Endothelial cell of umbilical vein (primary cell): ENCODE results near the gene LRRC28. TPM values are rescaled to one million over a fixed set of nuclear protein-coding genes. Genes with fewer than 3 reads are reported as not detected.

Source experiments
- BruUV-seq: library from RNA; stranded (reverse); fragments of 400-500 nt; replicated peaks from 2 replicates; lab custom pipeline; 2021; lab: Mats Ljungman, UMichigan
- CTCF ChIA-PET: fragments of 300-600, 350-600 bp; sonication (Branson Sonifier 250); formaldehyde crosslinking; loops from one replicate; lab custom pipeline; 2021; ENCODE audit warnings: antibody characterized with exemption, inconsistent platforms; lab: Charles Lee
- POLR2A ChIA-PET: fragments of 300-600, 350-600 bp; sonication (Branson Sonifier 250); formaldehyde crosslinking; loops from one replicate; lab custom pipeline; 2021; ENCODE audit warnings: antibody characterized with exemption, inconsistent platforms; lab: Charles Lee
- DNase-seq: peaks from one replicate; pipeline ENCODE4 v3.0.0-alpha.2; 2011; ENCODE audit warnings: low read depth, low spot score
- FAIRE-seq: peaks from 2 replicates; lab custom pipeline; 2011; peaks lifted over from hg19 to GRCh38; lab: Jason Lieb, UNC
- H2AFZ ChIP-seq: 2 replicates; pipeline ENCODE4 v1.6.0; 2012; ENCODE audit warnings: low read depth, low read length, control low read depth, inconsistent platforms
- H3K27ac ChIP-seq: 2 replicates; pipeline ENCODE4 v1.5.1; 2011; ENCODE audit warnings: low read depth, mild to moderate bottlenecking, control low read depth, low read length, moderate library complexity; ENCODE audit not compliant: insufficient read depth
- H3K27me3 ChIP-seq, 2 experiments: 2 replicates each; pipeline versions ENCODE4 v1.6.0 to v1.6.1; 2011; ENCODE audit warnings: low read length in 2 of 2, mixed read lengths in 1 of 2; ENCODE audit not compliant: control insufficient read depth in 2 of 2, insufficient read depth in 2 of 2
- H3K36me3 ChIP-seq, 2 experiments: 2 replicates in 1 of 2; 3 replicates in 1 of 2; pipeline ENCODE4 v1.5.1; 2011; ENCODE audit warnings: low read length in 2 of 2, mild to moderate bottlenecking in 1 of 2, moderate library complexity in 1 of 2; ENCODE audit not compliant: control insufficient read depth in 2 of 2, insufficient read depth in 2 of 2; ENCODE audit errors: extremely low read depth in 1 of 2
- H3K4me1 ChIP-seq: 3 replicates; pipeline ENCODE4 v1.5.1; 2011; ENCODE audit warnings: mild to moderate bottlenecking, low read length; ENCODE audit not compliant: control insufficient read depth, insufficient read depth; ENCODE audit errors: extremely low read depth
- H3K4me2 ChIP-seq: 2 replicates; pipeline ENCODE4 v1.6.1; 2011; ENCODE audit warnings: low read length, control low read depth, mixed read lengths; ENCODE audit not compliant: insufficient read depth
- H3K4me3 ChIP-seq, 3 experiments: fragments of 200-600 bp in 1 of 3; sonication (generic), shearing (Covaris generic) in 1 of 3; replicated peaks in 1 of 3; 2 replicates each; pipeline ENCODE4 v1.5.1; 2011 to 2016; ENCODE audit warnings: control low read depth in 3 of 3, low read length in 3 of 3, mild to moderate bottlenecking in 2 of 3, inconsistent platforms in 1 of 3, low read depth in 1 of 3, moderate library complexity in 1 of 3; ENCODE audit not compliant: insufficient read depth in 1 of 3
- H3K79me2 ChIP-seq: 2 replicates; pipeline ENCODE4 v1.6.0; 2012; ENCODE audit warnings: low read length, inconsistent platforms; ENCODE audit not compliant: control insufficient read depth, insufficient read depth
- H3K9ac ChIP-seq: replicated peaks from 2 replicates; pipeline ENCODE3; 2011; ENCODE audit warnings: low read length, control low read depth; ENCODE audit not compliant: insufficient read depth; ENCODE audit errors: extremely low read depth
- H3K9me1 ChIP-seq: replicated peaks from 3 replicates; pipeline ENCODE4 v1.6.0; 2011; ENCODE audit warnings: mild to moderate bottlenecking, low read length; ENCODE audit not compliant: control insufficient read depth, insufficient read depth; ENCODE audit errors: extremely low read depth
- H3K9me3 ChIP-seq: replicated peaks from 2 replicates; pipeline ENCODE4 v1.5.1; 2012; ENCODE audit warnings: low read length, inconsistent platforms; ENCODE audit not compliant: control insufficient read depth, insufficient read depth
- H4K20me1 ChIP-seq: replicated peaks from 2 replicates; pipeline ENCODE3; 2011; ENCODE audit warnings: mild to moderate bottlenecking, low read length; ENCODE audit not compliant: control insufficient read depth, insufficient read depth; ENCODE audit errors: extremely low read depth
- CTCF ChIP-seq, 2 donors: IDR thresholded peaks; 1 replicate in 1 of 2; 2 replicates in 1 of 2; pipeline ENCODE4 v1.5.1; 2011; ENCODE audit warnings: low read length in 2 of 2, mild to moderate bottlenecking in 2 of 2, moderate library complexity in 2 of 2, control low read depth in 1 of 2, inconsistent platforms in 1 of 2, low read depth in 1 of 2; ENCODE audit not compliant: insufficient read depth in 1 of 2; ENCODE audit errors: extremely low read depth in 1 of 2
- EZH2 ChIP-seq: IDR thresholded peaks from 2 replicates; pipeline ENCODE4 v1.6.1; 2012; ENCODE audit warnings: borderline replicate concordance, low read depth, mild to moderate bottlenecking, moderate library complexity, low read length, inconsistent platforms; ENCODE audit not compliant: severe bottlenecking
- FOS ChIP-seq: IDR thresholded peaks from 2 replicates; pipeline ENCODE4 v1.6.1; 2011; ENCODE audit warnings: mild to moderate bottlenecking, low read length, moderate library complexity, borderline replicate concordance; ENCODE audit not compliant: insufficient read depth
- GATA2 ChIP-seq: IDR thresholded peaks from 2 replicates; pipeline ENCODE4 v1.7.0; 2011; ENCODE audit warnings: low read depth, mild to moderate bottlenecking, moderate library complexity, mixed read lengths, low read length; ENCODE audit not compliant: insufficient read length, insufficient read depth
- JUN ChIP-seq: IDR thresholded peaks from 2 replicates; pipeline ENCODE4 v1.6.1; 2011; ENCODE audit warnings: borderline replicate concordance, low read depth; ENCODE audit not compliant: insufficient read length, insufficient read depth
- MAX ChIP-seq: IDR thresholded peaks from 2 replicates; pipeline ENCODE4 v1.6.1; 2011; ENCODE audit not compliant: insufficient read depth, insufficient read length
- MYC ChIP-seq: IDR thresholded peaks from one replicate; pipeline ENCODE4 v1.6.1; 2011; ENCODE audit warnings: mild to moderate bottlenecking, low read depth, low read length
- POLR2A ChIP-seq: IDR thresholded peaks from 2 replicates; pipeline ENCODE4 v1.6.1; 2012; ENCODE audit warnings: low read depth, mild to moderate bottlenecking, control low read depth, low read length
- POLR2AphosphoS5 ChIP-seq: IDR thresholded peaks from 2 replicates; pipeline ENCODE4 v1.6.1; 2012; ENCODE audit warnings: low read depth, mild to moderate bottlenecking, control low read depth, low read length, moderate library complexity; ENCODE audit not compliant: insufficient read depth
- dilution Hi-C: fragments of 300-500 bp; cut with MboI; formaldehyde crosslinking; loops from one replicate; pipeline ENCODE4 v1.15.0; 2019; ENCODE audit warnings: low sequenced_read_pairs; ENCODE audit not compliant: extremely low pct_ligation_motif_present
- intact Hi-C: fragments of 100-400 bp; cut with micrococcal nuclease; formaldehyde crosslinking; loops from one replicate; pipeline ENCODE4 v1.10.0; 2022
- polyA plus RNA-seq, 4 experiments: library from polyadenylated mRNA; depleted of rRNA in 3 of 4; stranded (reverse) in 3 of 4; unstranded in 1 of 4; fragments of >200 nt; gene quantifications; 2 replicates each; pipeline versions ENCODE4 v1.2.1 to v1.2.3, GENCODE V29; 2011 to 2012; ENCODE audit warnings: missing spikeins in 1 of 4
- total RNA-seq: library from RNA; stranded (reverse); gene quantifications from 2 replicates; pipeline ENCODE4 v1.2.3, GENCODE V29; 2021

The LRRC28 gene
- total and polyA plus RNA-seq, 2 donors (not counting 3 experiments of a cell fraction or from before 2014, with no cell fraction given) = 19.6 to 26.7 TPM

GRCh38 chr15:99244306-99244705 is 7.0 kb upstream of the LRRC28 start:
- peaks cover 45% of the 10 kb centered on the region for H3K79me2 ChIP-seq

More at GRCh38 chr15:99244306-99244705, 7.0 kb upstream of the LRRC28 start:
- DNase-seq = no peak
- no peak overlapping the region for H3K4me3 ChIP-seq
- POLR2A ChIA-PET = no interaction called here
- H2AFZ ChIP-seq = no peak overlapping the region
- no peak overlapping the region for H3K27ac ChIP-seq
- no peak for FAIRE-seq
- intact Hi-C loops (no loop called here), dilution Hi-C loops (no loop called here)
- H3K27me3 ChIP-seq = no peaks in the 10 kb centered on the region
- H3K9me1 ChIP-seq = no peaks in the 10 kb centered on the region
- TF ChIP-seq POLR2AphosphoS5 = no peak
- no peak for TF ChIP-seq FOS
- TF ChIP-seq JUN = no peak
- no peak for TF ChIP-seq CTCF (IDR thresholded peaks at IDR 0.05; ENCODE audit: extremely low read depth in 1 of 2, insufficient read depth in 1 of 2, low read depth in 1 of 2, low read length in 2 of 2)
- TF ChIP-seq MYC = no peak
- no peak for TF ChIP-seq MAX
- no peak for TF ChIP-seq EZH2
- TF ChIP-seq POLR2A = no peak
- no peak for TF ChIP-seq GATA2
- no peak overlapping the region for H3K4me2 ChIP-seq
- H3K9ac ChIP-seq = no peak overlapping the region
- H3K36me3 ChIP-seq = no peaks in the 10 kb centered on the region
- H4K20me1 ChIP-seq = no peaks in the 10 kb centered on the region
- no TSS peak for BruUV-seq
- H3K4me1 ChIP-seq = peaks cover 14% of the 10 kb centered on the region
- H3K9me3 ChIP-seq = no peaks in the 10 kb centered on the region
- CTCF ChIA-PET = interaction anchor here (1.0 kb wide), 1 partner anchor 512 kb away, joined by 3 read pairs; no protein-coding TSS in a partner anchor
